Heart left ventricle (tissue), 13 donors: Measurements from ENCODE around the gene UCP1.

Experiments
- POLR2A ChIP-seq, 2 donors: fragments of 450-650 bp; IDR thresholded peaks; one replicate each; pipeline ENCODE4 v1.6.1; 2017; ENCODE audit warnings: antibody characterized with exemption in 2 of 2, mild to moderate bottlenecking in 2 of 2, moderate library complexity in 2 of 2
- TF ChIP-seq, protein P1 (sequence below), 12 donors: fragments of 200-600 bp; sonication (generic) in 4 of 12; IDR thresholded peaks; one replicate each; pipeline versions ENCODE4 v1.5.0 to v1.8.0; 2018 to 2022; ENCODE audit warnings: antibody characterized with exemption in 12 of 12, mild to moderate bottlenecking in 5 of 12
- donor health status: ischemic (EF 13 %, LVEDD 7.1; RV severe dilation, severe dysfunction).
- donor health status: DM: no; HTN: yes; CAD: no.
- donor health status: DM: no; HTN: no; CAD: no.
- donor health status: ischemic (EF 25% LVEDD 6.9; RV normal size, moderate dysfunction).
- donor health status: ischemic (EF 25% LVEDD 5.7; RV mildly dilated, moderate dysfunction).
- donor health status: ischemic (EF 35%, LVEDD 5.7; RV mildly dilated, moderate dysfunction).
- donor health status: nonischemic (EF 11% LVEDD 7.7; RV severe dilation, severe dysfunction).
- donor health status: DM: yes; HTN: yes; CAD: no.
- donor health status: PGD.
- donor health status: ischemic (EF 29% LVEDD 5.4; RV normal size, mild dysfunction).
- donor health status: nonischemic (EF 23%, LVEDD 6.1; RV moderate dilation, normal function).

DNA sequence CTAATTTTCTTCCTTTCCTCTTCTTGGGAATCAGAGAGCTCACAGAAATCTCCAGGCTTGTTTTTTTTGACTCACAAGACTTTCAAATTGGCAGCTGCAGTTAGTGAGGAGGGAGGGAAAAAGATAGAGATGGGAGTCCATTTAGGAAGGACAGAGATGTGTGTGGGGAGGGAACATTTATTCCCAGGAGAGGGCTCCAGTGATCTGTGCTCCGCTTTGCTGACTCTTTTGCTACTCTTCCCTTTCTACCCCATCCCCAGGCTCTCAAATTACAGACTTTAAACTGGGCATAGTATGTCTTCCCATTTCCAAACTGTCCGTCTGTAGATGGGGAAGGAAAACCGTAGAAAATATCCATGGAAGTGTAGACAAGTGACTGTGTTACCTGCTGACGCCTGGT is 39.1 kb upstream of the UCP1 start:
- TF ChIP-seq, protein P1, sequence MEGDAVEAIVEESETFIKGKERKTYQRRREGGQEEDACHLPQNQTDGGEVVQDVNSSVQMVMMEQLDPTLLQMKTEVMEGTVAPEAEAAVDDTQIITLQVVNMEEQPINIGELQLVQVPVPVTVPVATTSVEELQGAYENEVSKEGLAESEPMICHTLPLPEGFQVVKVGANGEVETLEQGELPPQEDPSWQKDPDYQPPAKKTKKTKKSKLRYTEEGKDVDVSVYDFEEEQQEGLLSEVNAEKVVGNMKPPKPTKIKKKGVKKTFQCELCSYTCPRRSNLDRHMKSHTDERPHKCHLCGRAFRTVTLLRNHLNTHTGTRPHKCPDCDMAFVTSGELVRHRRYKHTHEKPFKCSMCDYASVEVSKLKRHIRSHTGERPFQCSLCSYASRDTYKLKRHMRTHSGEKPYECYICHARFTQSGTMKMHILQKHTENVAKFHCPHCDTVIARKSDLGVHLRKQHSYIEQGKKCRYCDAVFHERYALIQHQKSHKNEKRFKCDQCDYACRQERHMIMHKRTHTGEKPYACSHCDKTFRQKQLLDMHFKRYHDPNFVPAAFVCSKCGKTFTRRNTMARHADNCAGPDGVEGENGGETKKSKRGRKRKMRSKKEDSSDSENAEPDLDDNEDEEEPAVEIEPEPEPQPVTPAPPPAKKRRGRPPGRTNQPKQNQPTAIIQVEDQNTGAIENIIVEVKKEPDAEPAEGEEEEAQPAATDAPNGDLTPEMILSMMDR (IDR thresholded peaks at IDR 0.05) = no peak
- TF ChIP-seq POLR2A (IDR thresholded peaks at IDR 0.05) = no peak
